Panc1 (cell line): ENCODE measurements around the gene PRSS16.

Experiments used
- POLR2AphosphoS5 ChIP-seq: IDR thresholded peaks from 2 replicates; pipeline ENCODE4 v1.6.1; 2012; ENCODE audit warnings: mild to moderate bottlenecking, low read depth, low read length, moderate library complexity
- TF ChIP-seq, protein P1 (sequence below): fragments of 450-650 bp; IDR thresholded peaks from 2 replicates; pipeline ENCODE4 v1.5.1; 2017; ENCODE audit warnings: mild to moderate bottlenecking

DNA sequence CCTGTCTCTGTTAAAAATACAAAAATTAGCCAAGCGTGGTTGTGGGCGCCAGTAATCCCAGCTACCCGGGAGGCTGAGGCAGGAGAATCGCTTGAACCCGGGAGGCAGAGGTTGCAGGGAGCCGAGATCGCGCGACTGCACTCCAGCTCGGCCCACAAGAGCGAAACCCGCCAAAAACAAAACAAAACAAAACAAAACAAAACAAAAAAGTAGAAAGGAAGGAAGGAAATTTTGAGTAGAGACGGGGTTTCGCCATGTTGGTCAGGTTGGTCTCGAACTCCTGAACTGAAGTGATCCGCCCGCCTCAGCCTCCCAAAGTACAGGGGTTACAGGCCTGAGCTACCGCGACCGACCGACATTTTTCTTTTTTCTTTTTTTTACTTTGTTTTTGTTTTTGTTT lies 30.6 kb upstream of the PRSS16 start:
- TF ChIP-seq, protein P1, sequence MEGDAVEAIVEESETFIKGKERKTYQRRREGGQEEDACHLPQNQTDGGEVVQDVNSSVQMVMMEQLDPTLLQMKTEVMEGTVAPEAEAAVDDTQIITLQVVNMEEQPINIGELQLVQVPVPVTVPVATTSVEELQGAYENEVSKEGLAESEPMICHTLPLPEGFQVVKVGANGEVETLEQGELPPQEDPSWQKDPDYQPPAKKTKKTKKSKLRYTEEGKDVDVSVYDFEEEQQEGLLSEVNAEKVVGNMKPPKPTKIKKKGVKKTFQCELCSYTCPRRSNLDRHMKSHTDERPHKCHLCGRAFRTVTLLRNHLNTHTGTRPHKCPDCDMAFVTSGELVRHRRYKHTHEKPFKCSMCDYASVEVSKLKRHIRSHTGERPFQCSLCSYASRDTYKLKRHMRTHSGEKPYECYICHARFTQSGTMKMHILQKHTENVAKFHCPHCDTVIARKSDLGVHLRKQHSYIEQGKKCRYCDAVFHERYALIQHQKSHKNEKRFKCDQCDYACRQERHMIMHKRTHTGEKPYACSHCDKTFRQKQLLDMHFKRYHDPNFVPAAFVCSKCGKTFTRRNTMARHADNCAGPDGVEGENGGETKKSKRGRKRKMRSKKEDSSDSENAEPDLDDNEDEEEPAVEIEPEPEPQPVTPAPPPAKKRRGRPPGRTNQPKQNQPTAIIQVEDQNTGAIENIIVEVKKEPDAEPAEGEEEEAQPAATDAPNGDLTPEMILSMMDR: no peak
- no peak for TF ChIP-seq POLR2AphosphoS5
